Astrocyte (in vitro differentiated cells and primary cell): ENCODE data around the gene NPC2.
"Not testable (repeated sequence)": the region's sequence is repeated elsewhere in the genome, so short reads cannot be mapped to it uniquely, and the experiment has no call there.

Experiments used
- CTCF ChIP-seq: IDR thresholded peaks from 2 replicates; pipeline ENCODE4 v1.5.1; 2011; ENCODE audit warnings: low read depth, mild to moderate bottlenecking, inconsistent platforms, low read length, moderate library complexity; ENCODE audit not compliant: insufficient read depth
- EZH2 ChIP-seq: IDR thresholded peaks from 2 replicates; pipeline ENCODE4 v1.6.1; 2012; ENCODE audit warnings: mild to moderate bottlenecking, low read length, inconsistent platforms; ENCODE audit not compliant: insufficient read depth

GRCh38 chr14:74454397-74454796 is 38.7 kb downstream of the NPC2 start:
- not testable (repeated sequence) for TF ChIP-seq CTCF, EZH2
